Measurements from ENCODE around the gene IL17C. TPM values are rescaled to one million over a fixed set of nuclear protein-coding genes. Genes with fewer than 3 reads are reported as not detected.

Gene IL17C
- total and polyA plus RNA-seq, 5 donors from 2014 or later: 1.2 TPM; not detected in 4

DNA sequence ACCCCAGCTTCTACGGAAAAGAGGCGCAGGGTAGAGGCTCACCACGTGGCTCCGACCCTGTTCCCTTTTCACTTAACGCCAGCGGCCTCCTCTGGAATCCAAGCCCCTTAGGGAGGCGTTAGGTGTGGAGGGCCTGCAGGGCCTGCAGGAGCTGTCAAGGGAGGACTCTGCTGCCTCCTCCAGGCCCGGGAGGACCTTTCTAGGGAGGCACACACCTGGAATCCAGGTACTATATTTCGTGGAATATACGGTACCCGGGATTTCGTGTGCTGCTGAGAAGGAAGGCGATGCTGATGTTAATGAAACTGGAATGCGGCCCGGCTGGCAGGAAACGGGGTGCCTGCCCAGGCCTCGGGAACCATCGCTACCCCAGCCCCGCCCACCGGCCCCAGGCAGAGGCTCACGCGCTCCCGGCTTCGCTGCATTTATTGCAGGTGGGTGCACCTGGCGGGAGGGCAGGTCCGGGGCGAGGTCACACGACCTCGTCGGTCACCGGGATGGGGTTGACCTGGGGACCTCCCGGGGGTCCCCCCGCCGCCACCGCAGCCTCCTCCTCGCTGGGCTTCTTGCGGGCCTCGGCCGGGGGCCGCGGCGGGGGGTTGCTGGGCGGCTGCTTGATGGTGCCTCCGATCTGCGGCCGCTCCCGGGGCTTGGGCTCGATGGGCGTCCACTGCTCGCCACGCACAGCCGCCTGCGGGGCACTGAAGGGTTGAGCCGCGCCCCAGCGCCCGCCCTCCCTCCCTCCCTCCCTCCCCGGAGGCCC lies 4.7 kb downstream of the IL17C start:
- Histone ChIP-seq H3K9me3 (ENCODE audit: control insufficient read depth in 2 of 2, low read length in 2 of 2) (no peaks in the 10 kb centered on the region), H3K4me1 (ENCODE audit: control insufficient read depth, insufficient read depth, low read length, poor library complexity, severe bottlenecking) (peaks cover 37% of the 10 kb centered on the region), H3K27ac (ENCODE audit: insufficient read depth, low read length, poor library complexity, severe bottlenecking) (no peak overlapping the region), H3K27me3 (ENCODE audit: control insufficient read depth, insufficient read depth, low read length) (no peaks in the 10 kb centered on the region), H3K4me3 (ENCODE audit: low read depth, low read length) (no peak overlapping the region), H3K36me3 (ENCODE audit: control insufficient read depth, insufficient read depth, low read length) (peaks cover 9% of the 10 kb centered on the region)
- Mint-ChIP-seq H3K4me3 (peak overlapping the region in 1 of 4 donors; percentile 54), H3K4me1 (peaks cover 0 to 33% (median 14%) of the 10 kb centered on the region in 4 donors), H3K27me3 (peaks cover 18% of the 10 kb centered on the region), H3K27ac (peak overlapping the region in 1 of 3 donors; percentile 26), H3K36me3 (peaks cover 9% of the 10 kb centered on the region), H3K9me3 (peaks cover 0 to 4% (median 0%) of the 10 kb centered on the region in 7 donors)
- ATAC-seq (ENCODE audit: low read depth in 2 of 2): no peak
- DNase-seq: no peak

GRCh38 chr16:88643644-88643932 lies 5.2 kb downstream of the IL17C start:
- H3K4me1 Mint-ChIP-seq: peaks cover 0 to 32% (median 14%) of the 10 kb centered on the region in 4 donors
- ATAC-seq (ENCODE audit: low read depth in 2 of 2): no peak
- peaks cover 9% of the 10 kb centered on the region for H3K36me3 ChIP-seq (ENCODE audit: control insufficient read depth, insufficient read depth, low read length)
- H3K9me3 Mint-ChIP-seq: peaks cover 0 to 4% (median 0%) of the 10 kb centered on the region in 7 donors
- peaks cover 9% of the 10 kb centered on the region for H3K36me3 Mint-ChIP-seq
- no peak overlapping the region for H3K27ac Mint-ChIP-seq
- no peaks in the 10 kb centered on the region for H3K27me3 ChIP-seq (ENCODE audit: control insufficient read depth, insufficient read depth, low read length)
- peaks cover 36% of the 10 kb centered on the region for H3K4me1 ChIP-seq (ENCODE audit: control insufficient read depth, insufficient read depth, low read length, poor library complexity, severe bottlenecking)
- H3K4me3 ChIP-seq (ENCODE audit: low read depth, low read length): no peak overlapping the region
- H3K27me3 Mint-ChIP-seq: peaks cover 13% of the 10 kb centered on the region
- no peak overlapping the region for H3K27ac ChIP-seq (ENCODE audit: insufficient read depth, low read length, poor library complexity, severe bottlenecking)
- DNase-seq: no peak
- H3K9me3 ChIP-seq (ENCODE audit: control insufficient read depth in 2 of 2, low read length in 2 of 2): no peaks in the 10 kb centered on the region
- no peak overlapping the region for H3K4me3 Mint-ChIP-seq

GRCh38 chr16:88645455-88645854 lies 7.1 kb downstream of the IL17C start:
- H3K4me3 ChIP-seq (ENCODE audit: low read depth, low read length): no peak overlapping the region
- H3K9me3 ChIP-seq (ENCODE audit: control insufficient read depth in 2 of 2, low read length in 2 of 2): no peaks in the 10 kb centered on the region
- H3K36me3 ChIP-seq (ENCODE audit: control insufficient read depth, insufficient read depth, low read length): peaks cover 9% of the 10 kb centered on the region
- peaks cover 6% of the 10 kb centered on the region for H3K27me3 Mint-ChIP-seq
- no peak overlapping the region for H3K27ac Mint-ChIP-seq
- DNase-seq (no peak), ATAC-seq (ENCODE audit: low read depth in 2 of 2) (no peak)
- H3K4me3 Mint-ChIP-seq: peak overlapping the region in 2 of 4 donors; percentile 28 to 63
- H3K4me1 ChIP-seq (ENCODE audit: control insufficient read depth, insufficient read depth, low read length, poor library complexity, severe bottlenecking): peaks cover 33% of the 10 kb centered on the region
- peaks cover 0 to 32% (median 13%) of the 10 kb centered on the region in 4 donors for H3K4me1 Mint-ChIP-seq
- no peaks in the 10 kb centered on the region for H3K27me3 ChIP-seq (ENCODE audit: control insufficient read depth, insufficient read depth, low read length)
- H3K36me3 Mint-ChIP-seq: peaks cover 12% of the 10 kb centered on the region
- no peak overlapping the region for H3K27ac ChIP-seq (ENCODE audit: insufficient read depth, low read length, poor library complexity, severe bottlenecking)
- peaks cover 0 to 2% (median 0%) of the 10 kb centered on the region in 7 donors for H3K9me3 Mint-ChIP-seq

DNA sequence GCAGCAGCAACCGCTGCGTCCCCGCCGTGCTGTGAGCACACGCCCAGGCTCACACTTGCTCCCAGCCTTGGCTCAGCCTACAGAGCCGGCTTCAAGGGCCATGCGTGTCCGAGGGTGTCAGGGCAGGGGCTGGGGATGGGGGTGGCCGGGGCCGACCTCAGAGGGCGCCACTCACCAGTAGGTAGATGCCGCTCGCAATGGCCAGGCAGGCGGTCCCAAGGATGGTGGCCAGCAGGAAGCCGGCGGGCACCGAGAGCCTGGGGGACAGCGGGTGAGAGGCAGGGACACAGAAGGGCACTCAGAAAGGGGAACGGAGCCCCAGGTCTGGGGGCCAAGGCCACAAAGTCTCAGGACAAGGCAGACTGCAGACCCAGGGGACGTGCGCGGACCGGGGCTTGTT lies 7.6 kb downstream of the IL17C start:
- DNase-seq (no peak), ATAC-seq (ENCODE audit: low read depth in 2 of 2) (no peak)
- peaks cover 0 to 2% (median 0%) of the 10 kb centered on the region in 7 donors for H3K9me3 Mint-ChIP-seq
- no peak overlapping the region for H3K27ac ChIP-seq (ENCODE audit: insufficient read depth, low read length, poor library complexity, severe bottlenecking)
- H3K4me1 Mint-ChIP-seq: peaks cover 0 to 29% (median 12%) of the 10 kb centered on the region in 4 donors
- H3K4me1 ChIP-seq (ENCODE audit: control insufficient read depth, insufficient read depth, low read length, poor library complexity, severe bottlenecking): peaks cover 30% of the 10 kb centered on the region
- no peaks in the 10 kb centered on the region for H3K27me3 ChIP-seq (ENCODE audit: control insufficient read depth, insufficient read depth, low read length)
- H3K27me3 Mint-ChIP-seq: peaks cover 4% of the 10 kb centered on the region
- no peak overlapping the region for H3K4me3 ChIP-seq (ENCODE audit: low read depth, low read length)
- H3K4me3 Mint-ChIP-seq: peak overlapping the region in 2 of 4 donors; percentile 51 to 63
- peaks cover 9% of the 10 kb centered on the region for H3K36me3 ChIP-seq (ENCODE audit: control insufficient read depth, insufficient read depth, low read length)
- peaks cover 12% of the 10 kb centered on the region for H3K36me3 Mint-ChIP-seq
- no peak overlapping the region for H3K27ac Mint-ChIP-seq
- H3K9me3 ChIP-seq (ENCODE audit: control insufficient read depth in 2 of 2, low read length in 2 of 2): no peaks in the 10 kb centered on the region

- Histone ChIP-seq H3K9me3 (ENCODE audit: control insufficient read depth in 2 of 2, low read length in 2 of 2) (no peaks in the 10 kb centered on the region), H3K36me3 (ENCODE audit: control insufficient read depth, insufficient read depth, low read length) (peaks cover 9% of the 10 kb centered on the region), H3K4me1 (ENCODE audit: control insufficient read depth, insufficient read depth, low read length, poor library complexity, severe bottlenecking) (peaks cover 35% of the 10 kb centered on the region), H3K4me3 (ENCODE audit: low read depth, low read length) (no peak overlapping the region), H3K27me3 (ENCODE audit: control insufficient read depth, insufficient read depth, low read length) (no peaks in the 10 kb centered on the region), H3K27ac (ENCODE audit: insufficient read depth, low read length, poor library complexity, severe bottlenecking) (peak overlapping the region; percentile 14)
- ATAC-seq (ENCODE audit: low read depth in 2 of 2) (no peak), DNase-seq (no peak)
- H3K4me1 Mint-ChIP-seq: peaks cover 0 to 34% (median 14%) of the 10 kb centered on the region in 4 donors
- peaks cover 0 to 2% (median 0%) of the 10 kb centered on the region in 7 donors for H3K9me3 Mint-ChIP-seq
- no peak overlapping the region for H3K27ac Mint-ChIP-seq
- peak overlapping the region in 2 of 4 donors; percentile 51 to 63 for H3K4me3 Mint-ChIP-seq
- peaks cover 12% of the 10 kb centered on the region for H3K36me3 Mint-ChIP-seq
- no peaks in the 10 kb centered on the region for H3K27me3 Mint-ChIP-seq
These were observed 8.1 kb downstream of the IL17C start for GRCh38 chr16:88646345-88647034.

- Histone ChIP-seq H3K36me3 (ENCODE audit: control insufficient read depth, insufficient read depth, low read length) (peaks cover 9% of the 10 kb centered on the region), H3K27me3 (ENCODE audit: control insufficient read depth, insufficient read depth, low read length) (no peaks in the 10 kb centered on the region), H3K4me1 (ENCODE audit: control insufficient read depth, insufficient read depth, low read length, poor library complexity, severe bottlenecking) (peaks cover 44% of the 10 kb centered on the region), H3K27ac (ENCODE audit: insufficient read depth, low read length, poor library complexity, severe bottlenecking) (no peak overlapping the region), H3K9me3 (ENCODE audit: control insufficient read depth in 2 of 2, low read length in 2 of 2) (no peaks in the 10 kb centered on the region), H3K4me3 (ENCODE audit: low read depth, low read length) (no peak overlapping the region)
- DNase-seq (no peak), ATAC-seq (ENCODE audit: low read depth in 2 of 2) (no peak)
- Mint-ChIP-seq H3K27me3 (no peaks in the 10 kb centered on the region), H3K4me1 (peaks cover 0 to 35% (median 14%) of the 10 kb centered on the region in 4 donors), H3K36me3 (peaks cover 12% of the 10 kb centered on the region), H3K4me3 (peak overlapping the region in 2 of 4 donors; percentile 38 to 63), H3K9me3 (peaks cover 0 to 4% (median 0%) of the 10 kb centered on the region in 7 donors), H3K27ac (no peak overlapping the region)
These were observed 9.1 kb downstream of the IL17C start for GRCh38 chr16:88647178-88648070.

- peaks cover 0 to 4% (median 0%) of the 10 kb centered on the region in 7 donors for H3K9me3 Mint-ChIP-seq
- H3K4me1 Mint-ChIP-seq: peaks cover 0 to 35% (median 10%) of the 10 kb centered on the region in 4 donors
- peak overlapping the region; percentile 92 for H3K27ac ChIP-seq (ENCODE audit: insufficient read depth, low read length, poor library complexity, severe bottlenecking)
- no peaks in the 10 kb centered on the region for H3K27me3 Mint-ChIP-seq
- H3K27ac Mint-ChIP-seq: peak overlapping the region; percentile 76 to 89 (median 79)
- H3K9me3 ChIP-seq (ENCODE audit: control insufficient read depth in 2 of 2, low read length in 2 of 2): no peaks in the 10 kb centered on the region
- no peaks in the 10 kb centered on the region for H3K27me3 ChIP-seq (ENCODE audit: control insufficient read depth, insufficient read depth, low read length)
- H3K4me3 ChIP-seq (ENCODE audit: low read depth, low read length): peak overlapping the region; percentile 19
- no peak for ATAC-seq (ENCODE audit: low read depth in 2 of 2)
- H3K4me1 ChIP-seq (ENCODE audit: control insufficient read depth, insufficient read depth, low read length, poor library complexity, severe bottlenecking): peaks cover 44% of the 10 kb centered on the region
- H3K4me3 Mint-ChIP-seq: peak overlapping the region; percentile 91 to 97 (median 94)
- H3K36me3 Mint-ChIP-seq: peaks cover 12% of the 10 kb centered on the region
- DNase-seq: no peak
- H3K36me3 ChIP-seq (ENCODE audit: control insufficient read depth, insufficient read depth, low read length): no peaks in the 10 kb centered on the region
These were observed 11.0 kb downstream of the IL17C start for GRCh38 chr16:88649195-88649923.
